HG02943 (cell line): ENCODE measurements around the gene DHRS2.
"Not testable (repeated sequence)": the region's sequence is repeated elsewhere in the genome, so short reads cannot be mapped to it uniquely, and the experiment has no call there.

ENCODE experiments used
- ATAC-seq: cut with Tn5 transposase; IDR thresholded peaks from one replicate; pipeline ENCODE4 v1.9.1; 2021; ENCODE audit warnings: mild to moderate bottlenecking, low read depth, moderate library complexity; ENCODE audit not compliant: unreplicated experiment

DHRS2 gene

DNA sequence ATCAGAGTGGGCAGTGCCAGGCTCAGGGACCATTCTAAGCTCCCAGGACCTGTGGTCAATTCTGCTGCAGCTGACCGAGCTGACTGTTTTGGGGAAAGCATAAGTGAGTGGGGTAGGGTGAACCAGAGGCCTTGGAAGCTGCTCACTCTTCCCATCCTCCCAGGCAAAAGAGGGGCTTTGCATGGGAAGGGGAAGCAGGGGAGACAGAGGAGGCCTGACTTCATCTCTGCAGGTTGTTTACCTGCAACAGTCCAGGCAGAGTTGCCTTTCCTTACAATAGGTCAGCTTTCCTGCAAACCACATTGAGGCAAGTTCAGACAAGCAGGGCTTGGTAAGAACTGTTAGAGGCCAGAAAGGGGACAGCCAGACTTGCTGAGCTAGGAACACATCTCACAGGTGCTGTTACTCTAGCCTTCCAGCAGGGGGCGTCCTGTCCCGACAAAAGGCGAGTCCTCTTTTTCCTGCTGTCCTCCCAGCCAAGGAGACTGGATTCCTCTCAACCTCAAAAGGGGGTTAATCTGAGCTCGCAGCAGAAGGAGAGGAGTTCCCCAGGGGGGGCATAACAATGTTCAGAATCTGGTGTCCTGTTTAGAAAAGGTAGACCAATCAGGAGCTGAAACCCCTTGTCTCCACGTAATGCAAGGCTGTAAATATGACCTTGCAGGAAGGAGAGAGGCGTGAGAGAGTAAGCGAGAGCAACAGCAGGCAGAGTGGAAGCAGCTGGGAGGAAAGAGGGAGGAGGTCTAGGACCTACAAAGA lies 4.3 kb upstream of the DHRS2 start:
- ATAC-seq: no peak

DNA sequence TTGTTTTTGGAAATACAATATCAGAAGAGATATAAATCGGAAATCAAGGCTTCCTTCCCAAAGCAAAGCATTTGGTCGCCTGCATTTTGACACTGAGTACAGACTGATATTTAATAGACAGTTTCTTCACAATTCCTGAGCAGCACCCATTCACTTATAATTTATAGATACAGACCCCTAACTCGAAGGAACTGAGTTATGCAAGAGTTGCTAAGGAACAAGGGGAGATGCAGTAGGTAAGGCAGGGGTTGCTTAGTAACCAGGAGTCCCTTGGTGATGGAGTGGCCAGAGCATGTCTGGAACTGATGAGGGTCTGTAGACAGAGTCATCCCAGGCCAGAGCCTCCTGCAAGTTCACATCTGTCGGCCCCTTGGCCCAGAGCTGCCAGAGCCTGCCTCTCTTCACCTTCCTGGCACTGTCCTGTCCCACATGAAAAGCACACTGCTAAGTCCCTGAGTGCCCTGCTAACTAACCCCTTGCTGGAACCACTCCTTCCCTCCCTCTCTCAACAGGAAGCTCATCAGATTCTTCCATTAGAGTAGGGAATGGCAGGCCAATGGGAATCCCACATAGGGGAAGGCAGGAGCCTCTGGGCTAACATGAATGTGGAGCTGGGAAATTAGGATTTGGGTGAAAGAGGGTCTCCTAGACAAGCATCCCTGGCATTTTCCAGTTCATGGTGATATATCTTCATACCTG lies 3.6 kb upstream of the DHRS2 start:
- no peak for ATAC-seq

DNA sequence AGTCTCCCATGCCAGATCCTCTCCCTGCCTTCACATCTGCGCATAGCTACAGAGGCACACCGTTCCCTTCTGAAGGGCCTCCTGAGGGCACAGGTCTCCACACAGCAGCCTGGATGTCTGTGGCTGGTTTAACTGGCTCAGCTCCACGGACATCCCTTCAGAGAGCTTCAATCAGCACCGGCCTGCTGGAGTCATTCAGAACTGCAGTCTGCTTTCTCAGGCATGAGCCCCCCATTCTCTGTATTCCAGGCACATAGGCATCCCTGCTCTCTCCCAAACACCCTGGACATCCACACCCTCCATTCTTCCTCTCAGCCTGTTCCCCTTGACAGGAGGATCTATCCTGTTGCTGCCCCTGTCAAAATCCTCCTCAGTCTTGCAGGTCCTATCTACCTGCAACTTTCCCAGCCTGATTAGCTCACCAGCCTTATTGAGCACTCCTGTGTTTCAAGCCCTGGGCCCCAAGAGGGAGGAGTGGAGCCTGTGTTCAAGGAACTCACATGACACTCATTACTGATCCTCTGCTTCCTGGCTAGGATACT lies 2.9 kb upstream of the DHRS2 start:
- ATAC-seq: no peak

DNA sequence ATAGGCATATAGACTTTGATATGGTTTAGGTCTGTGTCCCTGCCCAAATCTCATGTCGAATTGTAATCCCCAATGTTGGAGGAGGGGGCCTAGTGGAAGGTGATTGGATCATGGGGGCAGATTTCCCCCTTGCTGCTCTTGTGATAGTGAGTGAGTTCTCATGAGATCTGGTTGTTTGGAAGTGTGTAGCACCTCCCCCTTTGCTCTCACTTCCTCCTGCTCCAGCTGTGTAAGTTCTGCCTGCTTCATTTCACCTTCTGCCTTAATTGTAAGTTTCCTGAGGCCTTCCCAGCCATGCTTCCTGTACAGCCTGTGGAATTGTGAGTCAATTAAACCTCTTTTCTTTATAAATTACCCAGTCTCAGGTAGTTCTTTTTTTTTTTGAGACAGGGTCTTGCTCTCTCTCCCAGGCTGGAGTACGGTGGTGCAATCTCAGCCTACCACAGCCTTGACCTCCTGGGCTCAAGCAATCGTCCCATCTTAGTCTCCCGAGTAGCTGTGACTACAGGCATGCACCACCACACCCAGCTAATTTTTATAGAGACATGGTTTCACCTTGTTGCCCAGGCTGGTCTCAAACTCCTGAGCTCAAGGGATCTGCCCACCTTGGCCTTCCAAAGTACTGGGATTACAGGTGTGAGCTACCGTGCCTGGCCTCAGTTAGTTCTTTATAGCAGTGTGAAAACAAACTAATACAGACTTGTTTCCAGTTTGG lies 1.3 kb upstream of the DHRS2 start:
- ATAC-seq: not testable (repeated sequence)

DNA sequence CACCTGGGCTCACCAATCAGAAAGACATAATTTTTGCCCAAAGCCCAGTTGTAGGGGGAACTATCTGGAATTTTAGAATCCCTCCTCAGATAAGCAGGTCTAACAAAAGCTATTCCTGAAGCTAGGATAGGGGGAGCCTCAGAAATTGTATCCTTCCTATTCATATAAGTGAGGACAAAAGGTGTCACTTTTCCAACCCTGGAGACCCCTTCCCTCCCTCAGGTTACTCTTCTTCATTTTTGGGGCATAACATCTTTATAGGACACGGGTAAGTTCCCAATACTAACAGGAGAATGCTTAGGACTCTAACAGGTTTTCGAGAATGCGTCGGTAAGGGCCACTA lies 1.1 kb downstream of the DHRS2 start:
- not testable (repeated sequence) for ATAC-seq

DNA sequence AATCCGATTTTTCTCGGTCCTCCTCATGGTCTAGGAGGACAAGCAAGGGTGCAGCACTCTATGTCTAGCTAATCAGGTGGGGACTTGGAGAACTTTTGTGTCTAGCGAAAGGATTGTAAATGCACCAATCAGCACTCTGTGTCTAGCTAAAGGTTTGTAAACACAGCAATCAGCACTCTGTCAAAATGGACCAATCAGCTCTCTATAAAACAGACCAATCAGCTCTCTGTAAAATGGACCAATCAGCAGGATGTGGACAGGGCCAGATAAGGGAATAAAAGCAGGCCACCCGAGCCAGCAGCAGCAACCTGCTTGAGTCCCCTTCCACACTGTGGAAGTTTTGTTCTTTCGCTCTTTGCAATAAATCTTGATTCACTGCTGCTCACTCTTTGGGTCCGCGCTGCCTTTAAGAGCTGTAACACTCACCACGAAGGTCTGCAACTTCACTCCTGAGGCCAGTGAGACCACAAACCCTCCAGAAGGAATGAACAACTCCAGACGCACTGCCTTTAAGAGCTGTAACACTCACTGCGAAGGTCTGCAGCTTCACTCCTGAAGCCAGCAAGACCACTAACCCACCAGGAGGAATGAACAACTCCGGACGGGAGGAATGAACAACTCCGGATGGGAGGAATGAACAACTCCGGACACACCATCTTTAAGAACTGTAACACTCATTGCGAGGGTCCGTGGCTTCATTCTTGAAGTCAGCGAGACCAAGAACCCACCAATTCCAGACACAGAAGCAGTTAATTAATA lies 1.7 kb downstream of the DHRS2 start:
- not testable (repeated sequence) for ATAC-seq

DNA sequence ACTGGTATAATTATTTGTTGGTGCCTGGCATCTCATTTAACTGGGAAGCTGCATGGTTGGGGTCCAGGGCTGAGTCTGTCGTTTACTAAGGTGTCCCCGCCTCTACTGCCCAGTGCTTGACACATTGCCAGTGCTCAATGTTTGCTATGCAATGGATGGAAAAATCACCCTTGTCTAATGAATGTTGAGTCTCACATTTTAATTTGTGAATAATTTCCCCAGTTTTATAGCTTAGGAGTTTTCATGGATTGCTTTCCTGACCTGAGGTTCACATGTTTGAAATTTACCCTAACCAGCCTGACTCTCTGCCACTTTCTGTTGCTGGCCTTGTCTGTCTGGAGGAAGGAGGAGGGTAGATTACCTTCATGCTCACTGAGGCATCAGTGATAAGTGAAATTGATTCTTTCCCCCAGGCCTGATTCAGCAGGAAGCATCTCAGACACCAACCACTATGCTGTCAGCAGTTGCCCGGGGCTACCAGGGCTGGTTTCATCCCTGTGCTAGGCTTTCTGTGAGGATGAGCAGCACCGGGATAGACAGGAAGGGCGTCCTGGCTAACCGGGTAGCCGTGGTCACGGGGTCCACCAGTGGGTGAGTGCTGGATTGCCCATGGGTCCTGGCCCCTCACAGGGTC lies 2.4 kb downstream of the DHRS2 start:
- no peak for ATAC-seq

DNA sequence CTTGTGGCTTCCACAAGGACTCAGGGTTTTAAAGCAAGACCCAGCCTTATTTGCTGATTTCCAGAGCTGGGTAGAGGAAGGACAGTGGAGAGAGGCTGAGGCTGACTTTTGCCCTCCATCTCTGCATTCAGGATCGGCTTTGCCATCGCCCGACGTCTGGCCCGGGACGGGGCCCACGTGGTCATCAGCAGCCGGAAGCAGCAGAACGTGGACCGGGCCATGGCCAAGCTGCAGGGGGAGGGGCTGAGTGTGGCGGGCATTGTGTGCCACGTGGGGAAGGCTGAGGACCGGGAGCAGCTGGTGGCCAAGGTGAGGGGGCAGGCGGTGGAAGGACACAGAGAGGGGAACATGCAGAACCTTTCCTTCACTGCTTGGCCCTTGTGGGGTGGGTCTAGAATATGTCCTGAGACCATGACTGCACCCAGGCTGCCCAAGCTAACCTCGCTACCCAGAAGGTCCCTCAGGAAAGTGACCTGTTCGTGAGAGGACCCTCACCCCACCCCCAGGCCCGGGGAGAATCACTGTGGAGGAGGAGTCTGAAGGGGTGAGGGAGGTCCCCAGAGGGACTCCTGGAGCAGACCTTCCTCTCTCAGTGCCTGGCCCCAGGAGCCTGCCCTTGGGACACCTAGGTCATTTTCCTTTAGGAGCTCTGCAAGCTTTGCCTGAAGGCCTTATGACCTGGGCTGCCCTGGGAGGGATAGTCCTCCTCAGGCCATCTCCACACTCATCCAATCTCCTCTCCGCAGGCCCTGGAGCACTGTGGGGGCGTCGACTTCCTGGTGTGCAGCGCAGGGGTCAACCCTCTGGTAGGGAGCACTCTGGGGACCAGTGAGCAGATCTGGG lies 3.1 kb downstream of the DHRS2 start:
- ATAC-seq: no peak

DNA sequence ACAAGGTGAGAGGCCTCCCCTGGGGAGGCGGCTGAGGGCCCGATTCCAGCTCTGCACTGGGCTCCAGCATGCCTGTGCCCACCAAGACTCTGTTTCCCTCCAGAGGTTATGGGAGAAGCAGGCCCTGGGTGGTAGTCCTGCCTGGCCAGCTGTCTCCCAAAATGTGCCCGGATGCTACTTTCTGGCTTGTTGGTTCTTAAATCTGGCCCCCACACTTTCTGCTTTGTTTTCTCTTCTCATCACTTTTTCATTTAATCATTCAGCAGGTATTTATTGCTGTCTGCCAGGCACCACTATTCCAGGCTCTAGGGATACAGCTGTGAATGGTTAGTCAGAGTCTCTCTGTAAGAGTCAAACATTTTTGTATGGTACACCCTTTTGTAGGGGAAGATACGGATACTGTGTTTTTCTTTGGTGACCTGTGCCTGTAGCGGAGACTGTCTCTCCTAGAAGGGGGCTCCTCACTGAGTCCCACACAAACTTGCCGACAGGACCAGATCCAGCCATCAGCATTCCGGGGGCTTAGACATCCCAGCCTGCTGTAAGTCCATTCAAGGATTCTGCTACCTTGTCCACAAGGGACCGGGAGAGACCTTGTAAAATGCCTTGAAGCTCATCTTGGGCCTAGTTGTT lies 3.8 kb downstream of the DHRS2 start:
- no peak for ATAC-seq

DNA sequence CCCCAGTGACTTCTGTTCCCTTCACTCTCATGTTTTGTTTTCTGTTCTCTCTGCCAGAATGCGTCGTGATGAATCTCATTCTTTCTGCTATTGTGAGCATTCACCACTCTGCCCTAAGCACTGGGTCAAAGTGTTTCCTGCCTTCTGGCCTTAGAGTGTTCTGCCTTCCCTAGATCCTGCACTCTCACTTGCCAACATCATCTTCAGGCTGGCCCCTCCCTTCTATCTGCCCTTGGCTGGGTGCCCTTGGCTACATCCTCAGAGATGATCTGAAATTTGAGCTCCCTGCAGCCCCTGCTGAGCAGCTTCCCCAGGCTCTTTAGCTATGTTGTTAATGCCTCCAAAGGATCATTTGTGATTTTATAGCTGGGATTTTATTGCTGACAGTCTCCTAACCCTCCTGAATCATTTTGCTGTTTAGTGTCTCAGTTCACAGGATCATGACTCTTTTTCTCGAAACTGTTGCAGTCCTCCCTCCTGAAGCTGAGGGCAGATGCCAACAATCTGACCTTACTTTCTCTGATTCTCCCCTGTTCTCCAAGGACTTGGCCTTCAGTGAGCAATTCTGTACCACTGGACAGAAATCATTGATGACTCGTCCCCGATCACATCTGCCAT lies 4.5 kb downstream of the DHRS2 start:
- ATAC-seq: no peak

DNA sequence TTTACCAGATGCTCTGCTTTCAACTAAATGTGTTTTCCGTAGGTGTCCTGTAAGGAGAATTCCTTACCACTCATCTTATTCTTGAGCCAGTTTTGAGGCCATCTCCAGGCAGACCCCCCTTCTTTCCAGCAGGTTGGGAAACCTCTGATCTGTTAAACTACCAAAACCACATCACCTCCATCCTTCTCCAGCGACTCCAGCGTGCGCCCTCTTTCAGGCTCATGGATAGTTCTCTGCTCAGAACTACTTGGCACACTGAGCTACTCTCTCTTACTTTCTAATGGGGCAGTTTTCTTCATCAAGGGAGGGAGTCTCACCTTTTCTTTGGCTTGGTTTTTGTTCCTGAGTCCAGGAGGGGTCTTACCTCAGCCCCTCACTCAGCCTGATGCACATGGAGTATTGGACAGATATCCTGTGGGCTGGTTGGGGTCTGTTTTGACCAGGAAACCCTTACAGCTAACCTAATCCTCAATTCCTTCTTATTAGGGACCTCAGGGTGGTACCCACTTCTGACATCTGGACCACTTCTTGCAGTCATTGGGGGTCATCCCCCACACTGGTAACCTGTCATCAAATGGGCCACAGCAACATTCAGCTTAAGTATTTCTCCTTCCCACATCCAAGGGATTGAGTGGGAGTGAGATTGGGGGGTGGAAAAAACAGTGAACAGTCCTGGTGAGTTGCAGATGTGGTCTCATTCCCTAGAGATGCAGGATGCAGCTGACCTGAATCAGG lies 5.2 kb downstream of the DHRS2 start:
- no peak for ATAC-seq

DNA sequence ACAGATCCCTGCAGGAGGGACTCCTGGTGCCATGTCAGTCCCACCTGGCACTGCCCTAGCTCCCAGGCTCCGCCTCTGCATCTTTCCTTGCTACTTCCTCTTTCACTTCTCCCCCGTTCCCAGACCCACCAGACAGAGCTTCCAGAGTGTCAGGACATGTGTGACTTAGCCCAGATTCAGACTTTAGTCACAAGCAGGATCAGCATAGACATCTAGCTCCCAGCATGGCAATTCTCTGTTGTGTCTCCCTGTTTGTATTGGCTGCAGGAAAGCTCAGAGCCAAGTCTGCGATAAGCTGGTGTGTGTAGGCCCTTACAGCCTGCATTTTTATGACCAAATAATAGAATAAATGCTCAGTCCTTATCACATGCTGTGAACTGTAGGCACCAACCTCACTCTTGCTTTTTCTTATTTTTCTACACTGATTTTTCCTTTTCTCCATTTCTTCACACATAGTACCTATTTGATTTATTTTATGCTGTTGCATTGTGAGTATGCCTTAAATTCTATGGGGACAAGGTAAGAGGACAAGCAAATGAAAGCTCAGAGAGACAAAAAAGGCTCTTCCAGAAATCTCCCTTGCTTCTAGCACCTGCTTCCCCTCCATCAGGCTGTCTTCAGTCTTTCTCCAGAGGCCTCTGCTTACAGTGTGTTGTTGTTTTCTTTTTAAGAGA lies 5.9 kb downstream of the DHRS2 start:
- ATAC-seq: no peak

DNA sequence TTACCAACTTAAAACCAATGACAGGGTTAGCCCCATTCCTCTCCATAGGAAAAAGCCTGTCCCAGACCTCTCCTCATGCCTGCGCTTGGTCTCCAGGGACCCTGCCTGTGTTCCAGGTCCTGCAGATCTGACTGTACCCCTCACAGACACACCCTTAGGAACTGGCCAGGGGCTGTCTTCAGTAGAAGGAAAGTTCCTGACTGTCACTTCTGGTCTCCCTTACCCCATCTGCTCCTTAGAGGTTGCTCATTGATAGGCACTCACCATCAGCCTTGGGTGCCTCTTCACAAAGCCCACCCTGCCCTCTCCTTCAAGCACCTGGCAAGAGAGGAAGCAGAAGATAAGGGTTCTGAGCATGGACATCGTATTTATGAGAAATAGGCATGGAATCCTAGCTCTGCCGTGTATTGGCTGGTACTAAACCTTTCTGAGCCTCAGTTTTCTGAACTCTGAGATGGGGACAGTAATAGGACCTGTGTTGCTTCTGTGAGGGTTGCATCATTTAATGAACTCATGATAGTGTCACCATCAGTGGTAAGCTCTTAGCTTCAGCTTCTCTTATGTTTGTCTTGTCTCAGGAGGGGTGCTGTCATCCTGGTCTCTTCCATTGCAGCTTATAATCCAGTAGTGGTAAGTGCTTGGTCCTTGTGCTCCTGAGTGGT lies 7.5 kb downstream of the DHRS2 start:
- no peak for ATAC-seq

DNA sequence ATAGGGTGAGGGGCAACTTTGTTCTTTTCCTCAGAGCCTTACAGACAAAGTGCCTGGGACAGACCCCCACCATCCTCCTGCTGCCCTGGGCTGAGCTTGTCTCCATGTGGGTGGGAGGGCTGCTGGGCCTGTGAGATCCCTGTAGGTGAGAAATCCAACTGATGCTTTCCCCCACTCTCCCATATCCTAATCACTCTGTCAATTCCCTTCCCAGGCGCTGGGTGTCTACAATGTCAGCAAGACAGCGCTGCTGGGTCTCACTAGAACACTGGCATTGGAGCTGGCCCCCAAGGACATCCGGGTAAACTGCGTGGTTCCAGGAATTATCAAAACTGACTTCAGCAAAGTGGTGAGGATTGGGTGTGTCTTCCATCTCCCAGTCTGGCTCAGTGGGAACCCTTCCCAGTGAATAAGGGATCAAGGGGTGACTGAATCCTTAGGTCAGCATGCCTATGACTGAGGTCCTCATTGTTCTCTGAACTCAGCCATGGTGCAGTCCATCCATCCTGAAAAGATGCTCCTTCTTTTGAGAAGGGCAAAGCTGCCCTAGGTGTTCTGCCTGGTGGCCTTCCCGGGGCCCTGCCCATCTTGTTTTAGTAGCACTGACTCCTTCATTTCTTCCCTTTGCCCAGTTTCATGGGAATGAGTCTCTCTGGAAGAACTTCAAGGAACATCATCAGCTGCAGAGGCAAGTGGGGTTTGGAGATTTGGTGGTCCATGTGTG lies 8.2 kb downstream of the DHRS2 start:
- ATAC-seq: no peak

DNA sequence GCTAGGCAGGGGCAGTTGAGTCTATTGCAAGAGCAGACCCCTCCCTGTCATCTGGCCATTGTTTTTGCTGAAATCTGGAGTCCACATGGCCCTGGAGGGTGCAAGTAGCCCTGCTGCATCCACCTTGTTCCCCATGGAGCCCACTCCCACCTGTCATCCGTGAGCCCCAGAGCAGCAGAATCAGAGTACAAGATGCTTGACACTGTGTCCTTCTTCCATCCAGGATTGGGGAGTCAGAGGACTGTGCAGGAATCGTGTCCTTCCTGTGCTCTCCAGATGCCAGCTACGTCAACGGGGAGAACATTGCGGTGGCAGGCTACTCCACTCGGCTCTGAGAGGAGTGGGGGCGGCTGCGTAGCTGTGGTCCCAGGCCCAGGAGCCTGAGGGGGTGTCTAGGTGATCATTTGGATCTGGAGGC lies 8.8 kb downstream of the DHRS2 start:
- no peak for ATAC-seq

DNA sequence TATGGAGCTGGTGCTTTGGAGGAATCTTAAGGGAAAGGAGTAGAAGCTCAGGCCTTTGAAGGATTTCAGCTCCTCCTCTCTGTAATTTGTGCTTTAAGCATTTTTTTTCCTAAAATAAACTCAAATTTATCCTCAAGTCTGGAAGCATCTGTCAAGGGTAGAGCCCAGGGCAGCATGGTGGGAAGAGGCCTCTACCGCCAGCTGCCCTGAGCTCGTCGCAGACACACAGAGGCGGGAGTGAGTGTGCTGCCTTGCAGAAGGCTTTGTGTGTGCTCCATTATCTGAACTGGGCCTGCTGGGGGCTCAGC lies 9.3 kb downstream of the DHRS2 start:
- no peak for ATAC-seq
